Keratinocyte (primary cell): ENCODE measurements around the gene CDC42EP1. TPM values are rescaled to one million over a fixed set of nuclear protein-coding genes. Genes with fewer than 3 reads are reported as not detected.

Experiments used
- DNase-seq: peaks from one replicate; pipeline ENCODE4 v3.0.0-alpha.2; 2011; ENCODE audit warnings: low read depth, missing footprints, low spot score
- FAIRE-seq: peaks from 2 replicates; lab custom pipeline; 2011; peaks lifted over from hg19 to GRCh38; lab: Jason Lieb, UNC
- H2AFZ ChIP-seq: 2 replicates; pipeline ENCODE4 v1.6.0; 2012; ENCODE audit warnings: low read length, control low read depth, inconsistent platforms; ENCODE audit not compliant: control insufficient read depth
- H3K27ac ChIP-seq: 2 replicates; pipeline ENCODE4 v1.5.1; 2011; ENCODE audit warnings: low read length; ENCODE audit not compliant: control insufficient read depth, insufficient read depth
- H3K27me3 ChIP-seq: 3 replicates; pipeline ENCODE4 v1.6.0; 2011; ENCODE audit warnings: low read length; ENCODE audit not compliant: control insufficient read depth, insufficient read depth; ENCODE audit errors: extremely low read depth
- H3K36me3 ChIP-seq, 2 experiments: 2 replicates in 1 of 2; 3 replicates in 1 of 2; pipeline ENCODE4 v1.5.1; 2011; ENCODE audit warnings: low read length in 2 of 2, mild to moderate bottlenecking in 1 of 2; ENCODE audit not compliant: control insufficient read depth in 2 of 2, insufficient read depth in 2 of 2; ENCODE audit errors: extremely low read depth in 1 of 2
- H3K4me1 ChIP-seq: 3 replicates; pipeline ENCODE4 v1.5.1; 2011; ENCODE audit warnings: low read length; ENCODE audit not compliant: control insufficient read depth, insufficient read depth; ENCODE audit errors: extremely low read depth
- H3K4me2 ChIP-seq: 3 replicates; pipeline ENCODE4 v1.6.0; 2011; ENCODE audit warnings: low read depth, low read length; ENCODE audit not compliant: control insufficient read depth, insufficient read depth; ENCODE audit errors: extremely low read depth
- H3K4me3 ChIP-seq, 3 experiments: fragments of 200-600 bp in 1 of 3; sonication (generic) in 1 of 3; 2 replicates in 2 of 3; 3 replicates in 1 of 3; pipeline ENCODE4 v1.5.1; 2011 to 2016; ENCODE audit warnings: low read length in 3 of 3, mild to moderate bottlenecking in 3 of 3, control low read depth in 2 of 3, inconsistent platforms in 1 of 3, low read depth in 1 of 3, mixed read lengths in 1 of 3, mixed run types in 1 of 3, moderate library complexity in 1 of 3; ENCODE audit not compliant: control insufficient read depth in 2 of 3, insufficient read depth in 2 of 3; ENCODE audit errors: extremely low read depth in 1 of 3
- H3K79me2 ChIP-seq: 2 replicates; pipeline ENCODE4 v1.6.0; 2012; ENCODE audit warnings: low read length; ENCODE audit not compliant: control insufficient read depth, insufficient read depth
- H3K9ac ChIP-seq: 3 replicates; pipeline ENCODE4 v1.6.0; 2011; ENCODE audit warnings: low read length; ENCODE audit not compliant: control insufficient read depth, insufficient read depth; ENCODE audit errors: extremely low read depth
- H3K9me1 ChIP-seq: 3 replicates; pipeline ENCODE4 v1.6.0; 2011; ENCODE audit warnings: low read length; ENCODE audit not compliant: control insufficient read depth, insufficient read depth; ENCODE audit errors: extremely low read depth
- H3K9me3 ChIP-seq: 2 replicates; pipeline ENCODE4 v1.5.1; 2012; ENCODE audit warnings: low read depth, low read length; ENCODE audit not compliant: control insufficient read depth
- H4K20me1 ChIP-seq: 3 replicates; pipeline ENCODE4 v1.6.0; 2011; ENCODE audit warnings: low read length; ENCODE audit not compliant: control insufficient read depth, insufficient read depth; ENCODE audit errors: extremely low read depth
- EZH2 ChIP-seq: IDR thresholded peaks from one replicate; pipeline ENCODE4 v1.6.1; 2012; ENCODE audit warnings: inconsistent platforms, mild to moderate bottlenecking, low read length, moderate library complexity
- dilution Hi-C: fragments of 300-500 bp; cut with MboI; formaldehyde crosslinking; loops from one replicate; pipeline ENCODE4 v1.7.0; 2020; ENCODE audit warnings: low sequenced_read_pairs; ENCODE audit not compliant: extremely low pct_ligation_motif_present
- polyA plus RNA-seq, 5 experiments: library from polyadenylated mRNA; depleted of rRNA in 3 of 5; stranded (reverse) in 3 of 5; stranded (forward) in 1 of 5; unstranded in 1 of 5; fragments of >200 nt; gene quantifications; 1 replicate in 1 of 5; 2 replicates in 3 of 5; 3 replicates in 1 of 5; pipeline versions ENCODE4 v1.2.1 to v1.2.3, GENCODE V29; 2011 to 2012; ENCODE audit warnings: missing spikeins in 2 of 5, low read depth in 1 of 5, low replicate concordance in 1 of 5
- TF ChIP-seq, protein P1 (sequence below), 3 experiments: IDR thresholded peaks in 1 of 3; conservative IDR thresholded peaks in 1 of 3; optimal IDR thresholded peaks in 1 of 3; 2 replicates in 2 of 3; 3 replicates in 1 of 3; pipeline versions ENCODE3 to v1.5.1; 2011; ENCODE audit warnings: low read length in 3 of 3, mild to moderate bottlenecking in 3 of 3, moderate library complexity in 2 of 3, control low read depth in 1 of 3, inconsistent platforms in 1 of 3; ENCODE audit not compliant: insufficient read depth in 2 of 3; ENCODE audit errors: extremely low read depth in 1 of 3

CDC42EP1 gene
- polyA plus RNA-seq, 1 donor (not counting 4 experiments of a cell fraction or from before 2014, with no cell fraction given), result 10.5 TPM

DNA sequence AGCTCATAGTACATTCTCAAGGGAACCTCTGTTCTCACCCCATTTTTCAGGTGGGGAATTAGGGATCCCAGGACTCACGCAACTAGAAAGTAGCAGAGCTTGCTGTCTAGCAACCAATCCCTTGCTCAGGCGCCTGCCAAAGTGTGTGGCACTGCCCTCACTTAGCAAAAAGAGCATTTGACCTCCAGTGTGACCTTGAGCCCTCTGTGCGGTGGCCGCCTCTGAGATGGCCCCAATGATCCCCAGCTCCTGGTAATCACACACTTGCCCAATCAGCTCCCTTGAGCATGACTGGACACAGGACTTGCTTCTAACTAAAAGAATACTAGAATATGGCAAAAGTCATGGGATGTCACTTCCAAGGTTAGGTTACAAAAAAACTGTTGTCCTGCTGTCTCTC lies 22.2 kb downstream of the CDC42EP1 start:
- no peaks in the 10 kb centered on the region for H4K20me1 ChIP-seq
- no peaks in the 10 kb centered on the region for H3K36me3 ChIP-seq
- no peak overlapping the region for H3K4me3 ChIP-seq
- no peak overlapping the region for H3K27ac ChIP-seq
- no peaks in the 10 kb centered on the region for H3K4me1 ChIP-seq
- no peaks in the 10 kb centered on the region for H3K79me2 ChIP-seq
- no peak overlapping the region for H2AFZ ChIP-seq
- peaks cover 10% of the 10 kb centered on the region for H3K27me3 ChIP-seq
- H3K9me3 ChIP-seq, result no peaks in the 10 kb centered on the region
- DNase-seq (no peak), FAIRE-seq (no peak)
- no peak for TF ChIP-seq EZH2
- TF ChIP-seq, protein P1, sequence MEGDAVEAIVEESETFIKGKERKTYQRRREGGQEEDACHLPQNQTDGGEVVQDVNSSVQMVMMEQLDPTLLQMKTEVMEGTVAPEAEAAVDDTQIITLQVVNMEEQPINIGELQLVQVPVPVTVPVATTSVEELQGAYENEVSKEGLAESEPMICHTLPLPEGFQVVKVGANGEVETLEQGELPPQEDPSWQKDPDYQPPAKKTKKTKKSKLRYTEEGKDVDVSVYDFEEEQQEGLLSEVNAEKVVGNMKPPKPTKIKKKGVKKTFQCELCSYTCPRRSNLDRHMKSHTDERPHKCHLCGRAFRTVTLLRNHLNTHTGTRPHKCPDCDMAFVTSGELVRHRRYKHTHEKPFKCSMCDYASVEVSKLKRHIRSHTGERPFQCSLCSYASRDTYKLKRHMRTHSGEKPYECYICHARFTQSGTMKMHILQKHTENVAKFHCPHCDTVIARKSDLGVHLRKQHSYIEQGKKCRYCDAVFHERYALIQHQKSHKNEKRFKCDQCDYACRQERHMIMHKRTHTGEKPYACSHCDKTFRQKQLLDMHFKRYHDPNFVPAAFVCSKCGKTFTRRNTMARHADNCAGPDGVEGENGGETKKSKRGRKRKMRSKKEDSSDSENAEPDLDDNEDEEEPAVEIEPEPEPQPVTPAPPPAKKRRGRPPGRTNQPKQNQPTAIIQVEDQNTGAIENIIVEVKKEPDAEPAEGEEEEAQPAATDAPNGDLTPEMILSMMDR (optimal IDR thresholded peaks at IDR 0.05 in 1 of 3, IDR thresholded peaks at IDR 0.05 in 1 of 3, conservative IDR thresholded peaks at IDR 0.05 in 1 of 3; ENCODE audit: extremely low read depth in 1 of 3, insufficient read depth in 2 of 3, low read length in 3 of 3), result no peak
- no peak overlapping the region for H3K4me2 ChIP-seq
- dilution Hi-C loops, result no loop called here
- H3K9ac ChIP-seq, result no peak overlapping the region
- no peaks in the 10 kb centered on the region for H3K9me1 ChIP-seq

GRCh38 chr22:37588546-37589215 lies 28.4 kb downstream of the CDC42EP1 start:
- Histone ChIP-seq H3K4me1 (peaks cover 4% of the 10 kb centered on the region), H3K9me1 (no peaks in the 10 kb centered on the region), H3K9me3 (no peaks in the 10 kb centered on the region), H3K4me2 (no peak overlapping the region), H4K20me1 (no peaks in the 10 kb centered on the region), H3K79me2 (no peaks in the 10 kb centered on the region), H3K9ac (no peak overlapping the region), H3K27ac (no peak overlapping the region), H3K36me3 (no peaks in the 10 kb centered on the region), H3K4me3 (no peak overlapping the region), H3K27me3 (no peaks in the 10 kb centered on the region), H2AFZ (no peak overlapping the region)
- dilution Hi-C loops, result no loop called here
- no peak for FAIRE-seq
- TF ChIP-seq, protein P1 (optimal IDR thresholded peaks at IDR 0.05 in 1 of 3, IDR thresholded peaks at IDR 0.05 in 1 of 3, conservative IDR thresholded peaks at IDR 0.05 in 1 of 3; ENCODE audit: extremely low read depth in 1 of 3, insufficient read depth in 2 of 3, low read length in 3 of 3), result no peak
- no peak for TF ChIP-seq EZH2
- DNase-seq, result no peak
